SU-DHL-6 (cell line): Measurements from ENCODE around the gene SORCS2.

Experiments used
- H2AFZ ChIP-seq: fragments of 200-600 bp; sonication (generic); 2 replicates; pipeline ENCODE4 v1.6.1; 2014; ENCODE audit warnings: low read depth, mild to moderate bottlenecking, moderate library complexity, mixed read lengths, antibody characterized with exemption, low read length; ENCODE audit not compliant: severe bottlenecking
- H3F3A ChIP-seq: fragments of 200-600 bp; shearing (Covaris generic); 2 replicates; pipeline ENCODE4 v1.6.0; 2016; ENCODE audit warnings: antibody characterized with exemption, mild to moderate bottlenecking; ENCODE audit not compliant: insufficient read depth
- H3K27ac ChIP-seq: fragments of 200-600 bp; sonication (generic); 2 replicates; pipeline ENCODE4 v1.5.1; 2016; ENCODE audit warnings: low read depth, mild to moderate bottlenecking, low read length, moderate library complexity, mixed read lengths
- H3K27me3 ChIP-seq: fragments of 200-600 bp; sonication (generic), shearing (Covaris generic); 2 replicates; pipeline ENCODE4 v1.6.0; 2014; ENCODE audit warnings: mild to moderate bottlenecking, low read length
- H3K36me3 ChIP-seq: fragments of 200-600 bp; sonication (generic); 2 replicates; pipeline ENCODE4 v1.6.1; 2014; ENCODE audit warnings: mild to moderate bottlenecking, low read length, mixed read lengths
- H3K4me2 ChIP-seq: fragments of 300-600, 200-600 bp; shearing (Covaris generic), sonication (generic); 2 replicates; pipeline ENCODE4 v1.6.0; 2014; ENCODE audit warnings: low read length, low read depth, mild to moderate bottlenecking; ENCODE audit not compliant: poor library complexity, severe bottlenecking
- H3K4me3 ChIP-seq: fragments of 200-600 bp; sonication (generic); 2 replicates; pipeline ENCODE4 v1.5.1; 2014; ENCODE audit warnings: antibody characterized with exemption, low read length, mild to moderate bottlenecking, mixed read lengths; ENCODE audit not compliant: insufficient read depth, poor library complexity, severe bottlenecking
- H3K79me2 ChIP-seq: fragments of 200-600 bp; sonication (generic); 2 replicates; pipeline ENCODE4 v1.6.1; 2014; ENCODE audit warnings: mild to moderate bottlenecking, low read length, moderate library complexity; ENCODE audit not compliant: insufficient read depth
- H3K9ac ChIP-seq: fragments of 200-600 bp; sonication (generic); 2 replicates; pipeline ENCODE4 v1.7.0; 2014; ENCODE audit warnings: mild to moderate bottlenecking, low read length
- H3K9me2 ChIP-seq: fragments of 200-600 bp; sonication (generic); replicated peaks from 2 replicates; pipeline ENCODE4 v1.6.1; 2014; ENCODE audit warnings: low read length; ENCODE audit not compliant: insufficient read depth
- H3K9me3 ChIP-seq: fragments of 200-600 bp; sonication (generic); 2 replicates; pipeline ENCODE4 v1.6.1; 2014; ENCODE audit warnings: low read length, mixed read lengths; ENCODE audit not compliant: insufficient read depth
- H4K20me1 ChIP-seq: fragments of 200-600 bp; sonication (generic); 2 replicates; pipeline ENCODE4 v1.6.1; 2014; ENCODE audit warnings: low read depth, mild to moderate bottlenecking, antibody characterized with exemption, low read length, moderate library complexity, mixed read lengths
- EZH2phosphoT487 ChIP-seq: fragments of 200-600 bp; sonication (generic), shearing (Covaris generic); conservative IDR thresholded peaks from 2 replicates; pipeline ENCODE4 v1.6.1; 2018; ENCODE audit warnings: mild to moderate bottlenecking, antibody characterized with exemption, low read length, moderate library complexity, mixed read lengths
- TF ChIP-seq, protein P1 (sequence below): fragments of 200-600 bp; sonication (generic); IDR thresholded peaks from one replicate; pipeline ENCODE4 v1.5.1; 2017; ENCODE audit warnings: antibody characterized with exemption, mild to moderate bottlenecking, low read length, moderate library complexity; ENCODE audit not compliant: insufficient read depth, poor library complexity, severe bottlenecking

The SORCS2 gene

DNA sequence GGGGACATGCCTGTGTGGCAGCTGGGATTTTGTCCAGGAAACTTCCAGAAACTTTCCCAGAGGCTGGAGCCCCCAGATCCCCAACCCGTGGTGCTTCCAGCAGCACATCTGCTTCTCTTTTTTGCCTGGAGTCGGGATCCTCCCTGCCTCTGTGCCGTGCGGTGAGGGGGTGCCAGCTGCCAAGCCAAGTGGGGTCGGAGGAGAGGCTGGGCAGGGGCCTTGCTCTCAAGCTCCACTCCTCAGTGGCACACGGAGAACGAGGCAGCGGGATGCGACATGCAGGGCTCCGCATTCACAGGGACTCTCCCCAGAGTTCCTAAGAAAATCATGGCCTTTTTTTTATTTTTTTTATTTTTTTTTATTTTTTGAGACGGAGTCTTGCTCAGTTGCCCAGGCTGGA, 121.7 kb downstream of the SORCS2 start:
- Histone ChIP-seq H4K20me1 (no peaks in the 10 kb centered on the region), H3K4me2 (no peak overlapping the region), H3K9me2 (no peaks in the 10 kb centered on the region), H3K9ac (no peak overlapping the region), H3K36me3 (no peaks in the 10 kb centered on the region), H3K27me3 (no peaks in the 10 kb centered on the region), H3F3A (no peaks in the 10 kb centered on the region), H3K4me3 (no peak overlapping the region), H3K9me3 (no peaks in the 10 kb centered on the region), H3K27ac (no peak overlapping the region), H3K79me2 (no peaks in the 10 kb centered on the region), H2AFZ (no peak overlapping the region)
- no peak for TF ChIP-seq EZH2phosphoT487
- TF ChIP-seq, protein P1, sequence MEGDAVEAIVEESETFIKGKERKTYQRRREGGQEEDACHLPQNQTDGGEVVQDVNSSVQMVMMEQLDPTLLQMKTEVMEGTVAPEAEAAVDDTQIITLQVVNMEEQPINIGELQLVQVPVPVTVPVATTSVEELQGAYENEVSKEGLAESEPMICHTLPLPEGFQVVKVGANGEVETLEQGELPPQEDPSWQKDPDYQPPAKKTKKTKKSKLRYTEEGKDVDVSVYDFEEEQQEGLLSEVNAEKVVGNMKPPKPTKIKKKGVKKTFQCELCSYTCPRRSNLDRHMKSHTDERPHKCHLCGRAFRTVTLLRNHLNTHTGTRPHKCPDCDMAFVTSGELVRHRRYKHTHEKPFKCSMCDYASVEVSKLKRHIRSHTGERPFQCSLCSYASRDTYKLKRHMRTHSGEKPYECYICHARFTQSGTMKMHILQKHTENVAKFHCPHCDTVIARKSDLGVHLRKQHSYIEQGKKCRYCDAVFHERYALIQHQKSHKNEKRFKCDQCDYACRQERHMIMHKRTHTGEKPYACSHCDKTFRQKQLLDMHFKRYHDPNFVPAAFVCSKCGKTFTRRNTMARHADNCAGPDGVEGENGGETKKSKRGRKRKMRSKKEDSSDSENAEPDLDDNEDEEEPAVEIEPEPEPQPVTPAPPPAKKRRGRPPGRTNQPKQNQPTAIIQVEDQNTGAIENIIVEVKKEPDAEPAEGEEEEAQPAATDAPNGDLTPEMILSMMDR: no peak

DNA sequence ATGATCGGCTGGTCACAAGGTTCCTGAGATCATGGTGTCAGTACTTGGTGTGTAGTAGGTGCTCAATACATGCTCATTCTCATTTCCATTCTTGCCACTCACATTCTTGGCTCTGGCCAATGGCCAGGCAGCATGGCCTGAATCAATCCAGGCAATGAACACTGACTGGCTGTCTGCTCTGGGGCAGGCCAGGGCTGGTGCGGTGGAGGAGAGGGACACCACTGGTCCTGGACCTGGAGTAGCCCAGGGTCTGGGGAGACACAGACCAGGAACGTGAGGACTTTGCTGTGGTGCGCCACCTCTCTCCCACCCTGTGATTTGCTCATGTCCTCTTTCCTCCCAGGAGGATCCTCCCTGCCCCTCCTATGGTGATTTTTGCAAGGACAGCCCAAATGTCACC, 122.9 kb downstream of the SORCS2 start:
- H3K9ac ChIP-seq: no peak overlapping the region
- no peaks in the 10 kb centered on the region for H3K36me3 ChIP-seq
- no peaks in the 10 kb centered on the region for H3K27me3 ChIP-seq
- H3K27ac ChIP-seq: no peak overlapping the region
- no peaks in the 10 kb centered on the region for H4K20me1 ChIP-seq
- no peak overlapping the region for H2AFZ ChIP-seq
- no peaks in the 10 kb centered on the region for H3F3A ChIP-seq
- H3K9me2 ChIP-seq: no peaks in the 10 kb centered on the region
- TF ChIP-seq EZH2phosphoT487: no peak
- TF ChIP-seq, protein P1: no peak
- H3K4me3 ChIP-seq: no peak overlapping the region
- no peaks in the 10 kb centered on the region for H3K9me3 ChIP-seq
- H3K4me2 ChIP-seq: no peak overlapping the region
- H3K79me2 ChIP-seq: no peaks in the 10 kb centered on the region

DNA sequence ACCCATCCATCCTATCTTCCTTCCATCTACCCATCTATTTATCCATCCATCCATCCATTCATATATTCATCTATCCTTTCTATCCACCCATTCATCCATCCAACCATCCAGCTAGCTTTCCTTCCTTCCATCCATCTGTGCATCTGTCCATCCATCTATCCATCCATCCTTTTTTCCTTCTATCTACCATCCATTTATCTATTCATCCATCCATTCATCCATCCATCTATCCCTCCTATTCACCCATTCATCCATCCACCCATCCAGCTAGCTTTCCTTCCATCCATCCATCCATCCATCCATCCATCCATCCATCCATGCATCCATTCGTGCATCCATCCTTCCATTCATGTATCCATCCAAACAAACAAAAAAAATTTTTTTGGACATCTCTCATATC, 123.6 kb downstream of the SORCS2 start:
- Histone ChIP-seq H3K27me3 (no peaks in the 10 kb centered on the region), H3K79me2 (no peaks in the 10 kb centered on the region), H2AFZ (no peak overlapping the region), H3K36me3 (no peaks in the 10 kb centered on the region), H3F3A (no peaks in the 10 kb centered on the region), H3K9me3 (no peaks in the 10 kb centered on the region), H3K27ac (no peak overlapping the region), H3K4me2 (no peak overlapping the region), H4K20me1 (no peaks in the 10 kb centered on the region), H3K4me3 (no peak overlapping the region), H3K9me2 (no peaks in the 10 kb centered on the region), H3K9ac (no peak overlapping the region)
- TF ChIP-seq, protein P1: no peak

DNA sequence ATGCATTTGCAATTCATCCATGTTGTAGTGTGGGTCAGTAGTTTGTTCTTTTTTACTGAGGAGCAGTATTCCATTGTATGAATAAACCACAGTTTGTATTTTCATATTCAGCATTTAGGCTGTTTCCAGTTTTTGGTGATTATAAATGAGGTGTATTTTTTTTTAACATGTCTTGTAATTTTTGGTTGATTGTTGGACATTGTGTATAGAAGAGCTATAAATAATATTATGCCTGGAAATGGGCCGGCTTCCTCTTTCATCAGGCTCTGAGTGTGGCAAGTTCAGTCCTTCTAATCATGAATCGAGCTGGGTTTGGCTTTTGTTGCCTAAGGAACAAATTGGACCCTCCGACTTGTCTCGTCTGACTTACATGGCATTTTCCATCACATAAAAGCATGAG, 126.7 kb downstream of the SORCS2 start:
- H2AFZ ChIP-seq: no peak overlapping the region
- no peak overlapping the region for H3K27ac ChIP-seq
- H3K9ac ChIP-seq: no peak overlapping the region
- no peaks in the 10 kb centered on the region for H3F3A ChIP-seq
- no peaks in the 10 kb centered on the region for H3K9me3 ChIP-seq
- no peaks in the 10 kb centered on the region for H3K9me2 ChIP-seq
- no peaks in the 10 kb centered on the region for H3K27me3 ChIP-seq
- H4K20me1 ChIP-seq: no peaks in the 10 kb centered on the region
- no peak overlapping the region for H3K4me2 ChIP-seq
- TF ChIP-seq EZH2phosphoT487: no peak
- TF ChIP-seq, protein P1: no peak
- no peaks in the 10 kb centered on the region for H3K36me3 ChIP-seq
- no peaks in the 10 kb centered on the region for H3K79me2 ChIP-seq
- no peak overlapping the region for H3K4me3 ChIP-seq
